VCaP (cell line): Measurements from ENCODE around the gene SYNE1.

Source experiments
- H3K27ac ChIP-seq: fragments of 450-650 bp; 2 replicates; pipeline ENCODE4 v1.5.1; 2017
- TF ChIP-seq, protein P1 (sequence below): fragments of 450-650 bp; conservative IDR thresholded peaks from 2 replicates; pipeline ENCODE4 v1.5.1; 2017; ENCODE audit warnings: mild to moderate bottlenecking, moderate library complexity

SYNE1 gene

DNA sequence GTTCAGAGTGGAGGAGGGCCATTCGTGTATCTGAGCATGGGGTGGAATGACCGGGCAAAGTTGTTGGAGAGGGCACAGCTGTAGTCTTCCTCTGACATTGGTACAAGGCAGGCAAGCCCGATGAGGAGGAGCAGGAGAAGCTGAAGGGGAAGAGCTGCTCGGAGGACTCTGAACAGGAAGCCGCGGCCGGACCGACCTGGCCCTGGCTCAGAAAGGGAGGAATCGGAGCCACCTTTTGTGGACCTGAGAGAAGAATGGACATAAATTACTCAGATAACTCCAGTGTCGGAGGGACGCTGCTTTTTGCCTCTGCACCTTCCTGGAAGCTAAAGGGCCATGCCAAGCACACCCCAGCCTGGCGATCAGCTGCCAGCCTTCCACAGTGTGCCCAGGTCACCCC lies 514.7 kb downstream of the SYNE1 start:
- H3K27ac ChIP-seq, result no peak overlapping the region
- TF ChIP-seq, protein P1, sequence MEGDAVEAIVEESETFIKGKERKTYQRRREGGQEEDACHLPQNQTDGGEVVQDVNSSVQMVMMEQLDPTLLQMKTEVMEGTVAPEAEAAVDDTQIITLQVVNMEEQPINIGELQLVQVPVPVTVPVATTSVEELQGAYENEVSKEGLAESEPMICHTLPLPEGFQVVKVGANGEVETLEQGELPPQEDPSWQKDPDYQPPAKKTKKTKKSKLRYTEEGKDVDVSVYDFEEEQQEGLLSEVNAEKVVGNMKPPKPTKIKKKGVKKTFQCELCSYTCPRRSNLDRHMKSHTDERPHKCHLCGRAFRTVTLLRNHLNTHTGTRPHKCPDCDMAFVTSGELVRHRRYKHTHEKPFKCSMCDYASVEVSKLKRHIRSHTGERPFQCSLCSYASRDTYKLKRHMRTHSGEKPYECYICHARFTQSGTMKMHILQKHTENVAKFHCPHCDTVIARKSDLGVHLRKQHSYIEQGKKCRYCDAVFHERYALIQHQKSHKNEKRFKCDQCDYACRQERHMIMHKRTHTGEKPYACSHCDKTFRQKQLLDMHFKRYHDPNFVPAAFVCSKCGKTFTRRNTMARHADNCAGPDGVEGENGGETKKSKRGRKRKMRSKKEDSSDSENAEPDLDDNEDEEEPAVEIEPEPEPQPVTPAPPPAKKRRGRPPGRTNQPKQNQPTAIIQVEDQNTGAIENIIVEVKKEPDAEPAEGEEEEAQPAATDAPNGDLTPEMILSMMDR, result no peak

DNA sequence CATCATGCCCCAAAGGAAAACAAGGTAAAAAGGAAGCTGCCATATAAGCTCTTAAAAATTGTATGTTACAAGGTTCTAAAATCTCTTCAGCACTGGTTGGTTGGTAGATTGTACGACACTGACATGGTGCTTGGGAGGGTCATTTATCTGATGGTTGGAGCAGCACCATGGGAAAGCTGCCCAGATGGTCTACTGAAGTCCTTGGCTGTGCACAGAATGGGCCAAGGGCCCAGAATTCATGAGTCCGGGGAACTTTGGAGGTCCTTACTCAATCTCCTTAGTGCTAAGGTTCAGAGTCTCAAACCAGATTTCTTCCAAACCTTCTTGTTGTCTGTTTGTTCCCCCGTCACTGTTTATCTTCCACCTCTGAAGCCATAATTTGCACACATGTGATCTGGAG lies 515.3 kb downstream of the SYNE1 start:
- TF ChIP-seq, protein P1, result no peak
- no peak overlapping the region for H3K27ac ChIP-seq

DNA sequence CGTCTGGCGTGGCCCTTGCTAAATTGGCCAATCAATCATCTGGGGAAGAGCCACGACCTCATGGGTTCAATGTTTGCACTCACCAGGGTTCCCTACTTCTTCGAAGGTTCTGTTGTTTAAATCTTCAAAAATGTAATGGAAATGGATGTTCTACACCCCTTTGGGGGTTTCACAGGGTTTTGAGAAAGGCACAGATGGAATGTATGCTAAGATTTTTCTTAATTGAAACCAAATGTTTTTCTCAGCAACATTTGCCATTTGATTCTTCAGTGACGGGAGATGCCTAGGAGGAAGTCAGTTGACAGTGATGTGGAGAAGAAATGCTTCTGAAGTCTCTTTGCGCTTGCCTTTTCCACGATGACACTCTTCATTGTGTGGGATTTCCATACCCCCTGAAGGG lies 517.3 kb downstream of the SYNE1 start:
- no peak overlapping the region for H3K27ac ChIP-seq

DNA sequence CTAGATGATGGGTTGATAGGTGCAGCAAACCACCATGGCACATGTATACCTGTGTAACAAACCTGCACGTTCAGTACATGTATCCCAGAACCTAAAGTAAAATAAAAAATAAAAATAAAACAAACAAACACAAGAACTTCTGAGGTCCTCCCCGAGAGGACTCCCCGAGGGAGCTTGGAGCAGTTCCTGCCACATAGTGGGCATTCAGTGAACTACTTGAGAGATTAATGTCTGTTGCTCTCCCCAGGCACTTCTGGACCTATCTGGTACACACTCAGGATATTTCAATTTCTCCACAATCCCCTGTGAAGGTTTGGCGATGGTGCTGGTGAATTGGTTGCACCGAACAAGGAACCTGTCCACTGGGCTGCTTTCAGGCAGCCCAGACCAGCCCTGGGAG lies 518.5 kb downstream of the SYNE1 start:
- TF ChIP-seq, protein P1, result no peak
- no peak overlapping the region for H3K27ac ChIP-seq

More for the DNA sequence above, 517.3 kb downstream of the SYNE1 start:
- TF ChIP-seq, protein P1, result no peak

DNA sequence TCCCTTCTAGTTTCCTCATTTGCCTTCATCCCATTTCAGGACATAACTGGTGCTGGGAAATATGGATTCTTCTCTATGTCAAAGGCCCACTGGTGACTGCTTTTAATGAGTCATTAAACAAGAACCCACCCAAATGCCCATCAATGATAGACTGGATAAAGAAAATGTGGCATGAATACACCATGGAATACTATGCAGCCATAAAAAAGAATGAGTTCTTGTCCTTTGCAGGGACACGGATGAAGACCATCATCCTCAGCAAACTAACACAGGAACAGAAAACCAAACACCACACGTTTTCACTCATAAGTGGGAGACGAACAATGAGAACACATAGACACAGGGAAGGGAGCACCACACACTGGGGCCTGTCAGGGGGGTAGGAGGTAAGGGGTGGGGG lies 518.9 kb downstream of the SYNE1 start:
- TF ChIP-seq, protein P1, result no peak
- H3K27ac ChIP-seq, result no peak overlapping the region

DNA sequence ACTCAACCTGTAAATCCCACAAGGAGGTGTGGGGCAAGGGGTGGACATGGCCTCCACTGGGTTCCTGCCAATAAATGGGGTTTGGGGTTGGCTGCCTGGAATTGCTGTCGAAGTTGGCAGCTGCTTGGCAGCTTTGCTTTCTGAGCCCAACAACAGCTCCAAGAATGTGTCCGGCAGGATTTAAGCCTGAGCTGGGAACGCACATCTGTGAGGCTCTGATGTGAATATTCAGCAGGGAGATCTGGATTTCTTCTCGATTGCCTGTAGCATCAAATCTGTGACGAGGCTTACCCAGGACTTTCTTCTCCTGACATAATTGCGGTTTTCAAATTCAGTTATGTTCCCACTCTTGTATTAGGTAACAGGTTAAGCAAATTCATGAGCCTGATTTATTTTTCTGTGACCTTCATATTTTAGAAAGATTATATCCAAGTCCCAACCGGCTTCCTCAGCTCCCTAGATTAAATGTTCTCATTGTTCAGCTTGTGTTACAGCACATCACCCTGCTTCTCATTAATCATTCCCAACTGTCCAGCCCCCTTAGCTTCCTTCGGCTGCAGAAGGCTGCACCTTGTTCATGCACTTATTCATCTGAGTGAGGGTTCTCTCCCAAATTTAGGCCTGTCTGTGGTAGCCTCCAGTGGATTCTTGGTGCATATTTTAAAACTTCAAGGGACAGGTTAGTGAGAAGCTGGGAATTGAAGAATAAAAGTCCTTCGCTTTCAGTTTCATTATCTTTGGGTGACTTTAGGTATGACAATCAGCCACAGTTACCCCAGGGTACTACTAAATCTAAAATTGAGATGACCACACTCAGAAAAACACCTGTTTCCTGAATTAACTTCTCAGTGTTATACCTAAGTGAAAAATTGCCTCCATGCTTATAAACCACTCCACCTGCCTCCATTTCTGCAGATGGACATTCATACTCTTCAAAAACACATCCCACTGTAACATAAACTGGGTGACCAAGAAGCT lies 519.7 kb downstream of the SYNE1 start:
- H3K27ac ChIP-seq, result no peak overlapping the region
- TF ChIP-seq, protein P1, result no peak

DNA sequence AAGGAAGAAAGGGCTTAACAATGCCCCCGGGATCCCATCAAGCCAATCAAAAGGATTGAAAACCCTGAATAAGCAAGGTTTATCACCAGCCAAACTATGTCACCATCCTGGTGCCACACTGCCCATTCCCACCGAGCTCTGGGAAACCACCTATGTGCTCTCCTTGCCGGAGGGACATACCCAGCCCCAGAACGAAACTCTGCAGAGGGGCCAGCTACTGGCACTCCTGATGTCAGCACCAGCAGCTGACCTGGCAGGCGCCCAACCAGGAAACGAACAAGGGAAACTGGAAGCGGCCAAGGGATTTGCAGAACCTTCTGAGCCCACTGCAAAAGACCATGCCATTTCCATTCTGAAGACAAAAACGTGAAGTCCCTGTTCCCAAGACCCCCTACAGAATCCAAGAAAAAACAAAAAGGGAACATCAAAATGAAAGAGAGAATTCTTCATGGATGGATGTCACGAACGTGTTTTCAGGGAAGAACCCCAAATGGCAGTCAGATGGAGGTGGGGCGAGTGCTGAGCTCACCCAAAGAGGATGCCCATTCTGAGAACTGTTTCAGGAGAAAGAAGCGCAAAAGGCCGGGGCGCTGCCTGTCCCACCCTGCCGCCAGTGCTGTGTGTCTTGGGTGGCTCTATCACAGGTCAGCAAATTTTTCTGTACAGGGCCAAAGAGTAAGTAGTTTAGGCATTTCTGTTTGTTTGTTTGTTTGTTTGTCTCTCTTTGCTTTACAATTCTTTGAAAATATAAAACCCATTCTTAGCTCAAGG lies 524.5 kb downstream of the SYNE1 start:
- TF ChIP-seq, protein P1, result no peak
- no peak overlapping the region for H3K27ac ChIP-seq
